SU-DHL-6 (cell line): ENCODE measurements around the gene TARBP1.
"Not testable (repeated sequence)": the region's sequence is repeated elsewhere in the genome, so short reads cannot be mapped to it uniquely, and the experiment has no call there.

ENCODE experiments used
- CTCF ChIP-seq: fragments of 200-600 bp; sonication (generic); IDR thresholded peaks from one replicate; pipeline ENCODE4 v1.5.1; 2017; ENCODE audit warnings: antibody characterized with exemption, mild to moderate bottlenecking, low read length, moderate library complexity; ENCODE audit not compliant: insufficient read depth, poor library complexity, severe bottlenecking
- EZH2phosphoT487 ChIP-seq: fragments of 200-600 bp; sonication (generic), shearing (Covaris generic); conservative IDR thresholded peaks from 2 replicates; pipeline ENCODE4 v1.6.1; 2018; ENCODE audit warnings: mild to moderate bottlenecking, antibody characterized with exemption, low read length, moderate library complexity, mixed read lengths

- TF ChIP-seq CTCF, EZH2phosphoT487: not testable (repeated sequence)
Measured at GRCh38 chr1:234399515-234399914, 79.5 kb downstream of the TARBP1 start.
